Activated T-cell treated with anti-CD3 and anti-CD28 coated beads, Interleukin-2, amount 50 U/mL, for 1 hour (primary cell): ENCODE measurements around the gene SLC13A3.
"Not testable (repeated sequence)": the region's sequence is repeated elsewhere in the genome, so short reads cannot be mapped to it uniquely, and the experiment has no call there.

Experiments used
- DNase-seq: peaks from one replicate; pipeline ENCODE4 v3.0.0-alpha.2; 2020

Gene SLC13A3

GRCh38 chr20:46681032-46681854 lies 30.0 kb upstream of the SLC13A3 start:
- peak; percentile 63 for DNase-seq

DNA sequence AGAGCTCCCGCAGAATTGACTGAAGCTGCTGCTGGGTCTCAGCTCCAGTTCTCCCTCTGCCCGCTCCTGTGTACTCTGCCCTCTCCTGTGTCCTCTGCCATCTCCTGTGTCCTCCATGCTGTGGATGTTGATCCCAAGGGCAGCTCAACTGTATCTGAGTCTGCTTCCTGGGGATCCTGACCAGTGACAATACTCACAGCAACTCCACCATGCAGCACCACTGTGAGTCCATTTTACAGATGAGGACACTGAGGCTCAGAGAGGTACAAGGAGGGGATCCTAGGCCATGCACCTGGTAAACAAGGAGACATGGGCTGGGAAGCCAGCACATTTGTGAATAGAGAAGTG lies 29.4 kb upstream of the SLC13A3 start:
- DNase-seq = no peak

DNA sequence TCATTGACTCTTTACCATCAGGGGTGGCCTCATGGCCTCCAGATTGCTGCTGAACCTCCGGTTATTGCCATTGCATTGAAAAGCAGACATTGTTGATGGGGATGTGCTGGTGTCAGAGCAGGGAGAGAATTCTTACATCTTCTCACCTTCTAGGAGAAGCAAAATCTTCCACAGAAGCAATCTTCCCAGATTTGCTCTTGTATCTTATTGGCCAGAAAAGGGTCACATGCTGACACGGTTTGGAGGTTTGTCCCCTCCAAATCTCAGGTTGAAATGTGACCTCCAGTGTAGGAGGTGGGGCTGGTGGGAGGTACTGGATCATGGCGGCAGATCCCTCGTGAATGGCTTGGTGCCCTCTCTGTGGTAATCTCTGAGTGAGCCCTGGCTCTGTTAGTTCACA lies 27.3 kb upstream of the SLC13A3 start:
- DNase-seq = no peak

DNA sequence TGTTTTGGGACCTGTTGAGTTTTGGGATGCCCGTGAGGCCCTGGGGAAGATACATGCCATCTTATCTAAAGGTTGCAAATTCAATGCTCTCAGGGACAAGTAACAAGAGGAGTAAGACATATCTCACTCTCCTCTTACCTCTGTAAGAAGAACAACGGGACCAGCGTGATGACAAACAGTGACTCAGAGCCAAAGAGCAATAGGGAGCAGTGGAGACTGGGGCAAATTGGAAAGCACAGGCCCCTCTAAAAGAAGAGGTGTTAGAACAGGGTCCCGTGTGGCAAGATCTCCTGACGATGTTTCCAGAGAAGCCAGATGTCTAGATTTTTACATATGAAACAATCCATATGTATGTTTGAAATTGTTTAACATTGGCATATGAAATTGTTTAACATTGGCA lies 26.3 kb upstream of the SLC13A3 start:
- no peak for DNase-seq

DNA sequence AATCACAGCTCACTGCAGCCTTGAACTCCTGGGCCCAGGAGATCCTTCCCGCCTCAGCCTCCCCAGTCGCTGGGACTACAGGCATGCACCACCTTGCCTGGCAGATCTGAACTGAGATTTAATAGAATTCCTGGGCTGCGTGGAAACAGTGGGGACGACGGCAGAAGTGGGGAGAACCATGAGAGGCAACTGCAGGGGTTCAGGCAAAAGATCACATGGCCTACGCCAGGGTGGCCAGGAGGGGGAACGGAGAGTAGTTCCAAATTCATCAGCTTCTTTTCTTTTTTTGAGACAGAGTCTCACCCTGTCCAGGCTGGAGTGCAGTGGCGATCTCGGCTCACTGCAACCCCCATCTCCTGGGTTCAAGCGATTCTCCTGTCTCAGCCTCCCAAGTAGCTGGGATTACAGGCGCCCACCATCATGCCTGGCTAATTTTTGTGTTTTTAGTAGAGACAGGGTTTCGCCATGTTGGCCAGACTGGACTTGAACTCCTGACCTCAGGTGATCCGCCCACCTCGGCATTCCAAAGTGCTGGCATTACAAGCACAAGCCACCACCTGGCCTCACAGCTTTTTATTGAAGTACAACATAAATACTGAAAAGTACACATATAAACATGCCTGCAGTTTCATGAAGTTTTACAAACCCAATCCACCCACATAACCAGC lies 25.5 kb upstream of the SLC13A3 start:
- DNase-seq = not testable (repeated sequence)

GRCh38 chr20:46674253-46675083 lies 23.2 kb upstream of the SLC13A3 start:
- DNase-seq = no peak

DNA sequence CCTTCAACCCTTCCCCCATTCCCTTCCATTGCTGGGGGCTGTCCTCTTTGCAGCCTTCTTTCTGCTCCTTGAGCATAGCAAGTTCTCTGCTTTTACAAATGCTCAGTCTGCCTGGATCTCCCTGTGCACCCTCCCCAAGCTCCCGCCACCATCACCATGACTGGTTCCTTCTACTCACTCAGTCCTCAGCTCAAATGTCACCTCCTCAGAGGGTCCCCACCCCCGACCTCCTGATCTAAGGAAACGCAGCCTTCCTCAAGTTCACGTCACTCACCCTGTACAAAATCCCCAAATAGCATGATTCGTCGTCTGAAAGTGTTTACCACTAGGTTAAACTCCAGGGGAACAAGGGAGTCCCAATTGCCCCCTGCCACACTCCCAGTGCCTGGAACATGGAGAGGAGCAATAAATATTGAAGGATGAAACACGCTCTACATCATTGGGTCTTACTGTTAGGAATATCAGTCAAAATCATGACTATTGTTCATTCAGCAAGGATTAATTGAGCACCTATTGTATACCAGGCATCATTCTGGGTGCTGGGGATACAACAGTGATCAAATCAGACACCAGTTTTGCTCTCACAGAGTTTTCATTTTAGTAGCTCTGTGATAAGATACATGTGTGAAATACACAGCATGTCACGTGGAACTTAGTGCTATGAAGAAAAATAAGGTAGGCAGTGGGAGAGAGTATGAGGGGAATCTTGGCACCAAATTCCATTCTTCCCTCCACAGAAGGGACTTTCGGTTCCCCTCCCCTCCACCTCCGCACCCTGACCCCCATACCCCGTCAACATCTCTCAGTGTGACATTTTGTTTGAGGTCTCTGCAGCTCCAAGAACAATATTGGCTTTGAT lies 22.4 kb upstream of the SLC13A3 start:
- no peak for DNase-seq

- no peak for DNase-seq
Observed at GRCh38 chr20:46672543-46673148, 21.4 kb upstream of the SLC13A3 start.

- no peak for DNase-seq
Observed at GRCh38 chr20:46671866-46672542, 20.7 kb upstream of the SLC13A3 start.

DNA sequence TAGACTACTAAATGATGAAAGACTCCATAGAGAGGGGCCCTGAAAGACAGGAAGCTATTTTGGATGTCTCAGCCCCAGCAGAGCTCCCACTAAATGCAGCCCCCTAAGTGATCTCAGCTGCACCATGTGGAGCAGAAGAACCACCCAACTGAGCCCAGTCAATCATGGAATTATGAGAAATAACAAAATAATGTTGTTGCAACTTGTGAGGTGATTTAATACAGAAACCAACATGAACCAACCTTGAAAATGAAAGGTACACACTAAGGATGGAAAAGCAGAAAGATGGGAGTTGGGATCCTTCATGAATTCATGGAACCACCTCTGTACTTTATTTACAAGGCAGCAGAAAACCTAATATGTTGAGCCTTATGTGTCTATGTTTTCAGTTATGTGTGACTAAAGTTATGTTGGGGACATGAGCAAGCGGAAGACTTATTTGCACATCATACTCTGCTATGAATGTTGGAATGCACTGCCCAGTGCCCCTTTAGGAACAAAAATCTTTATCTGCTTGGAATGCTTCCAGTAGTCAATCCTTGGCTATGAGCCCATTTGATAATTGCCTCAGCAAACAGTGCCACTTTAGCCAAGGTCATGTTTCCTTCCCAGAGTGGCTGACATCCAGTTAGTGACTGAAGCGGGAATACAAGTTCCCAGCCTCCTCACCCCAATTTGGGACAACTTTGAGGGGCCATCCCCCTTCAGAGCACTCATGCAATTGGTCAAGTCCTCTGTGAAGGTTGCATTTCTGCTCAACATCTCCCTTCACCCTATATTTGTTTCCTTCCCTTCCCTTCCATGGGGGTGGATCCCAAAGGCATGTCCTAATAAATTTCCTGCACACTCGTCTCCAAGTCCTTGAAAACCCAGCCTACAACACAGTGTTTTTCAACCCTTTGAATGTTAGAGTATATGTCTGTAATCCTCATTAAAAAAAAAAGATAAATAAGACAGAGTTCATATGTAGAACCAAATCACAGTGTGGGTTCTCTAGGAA lies 19.6 kb upstream of the SLC13A3 start:
- DNase-seq = no peak

- no peak for DNase-seq
Observed at GRCh38 chr20:46670228-46670584, 18.9 kb upstream of the SLC13A3 start.

DNA sequence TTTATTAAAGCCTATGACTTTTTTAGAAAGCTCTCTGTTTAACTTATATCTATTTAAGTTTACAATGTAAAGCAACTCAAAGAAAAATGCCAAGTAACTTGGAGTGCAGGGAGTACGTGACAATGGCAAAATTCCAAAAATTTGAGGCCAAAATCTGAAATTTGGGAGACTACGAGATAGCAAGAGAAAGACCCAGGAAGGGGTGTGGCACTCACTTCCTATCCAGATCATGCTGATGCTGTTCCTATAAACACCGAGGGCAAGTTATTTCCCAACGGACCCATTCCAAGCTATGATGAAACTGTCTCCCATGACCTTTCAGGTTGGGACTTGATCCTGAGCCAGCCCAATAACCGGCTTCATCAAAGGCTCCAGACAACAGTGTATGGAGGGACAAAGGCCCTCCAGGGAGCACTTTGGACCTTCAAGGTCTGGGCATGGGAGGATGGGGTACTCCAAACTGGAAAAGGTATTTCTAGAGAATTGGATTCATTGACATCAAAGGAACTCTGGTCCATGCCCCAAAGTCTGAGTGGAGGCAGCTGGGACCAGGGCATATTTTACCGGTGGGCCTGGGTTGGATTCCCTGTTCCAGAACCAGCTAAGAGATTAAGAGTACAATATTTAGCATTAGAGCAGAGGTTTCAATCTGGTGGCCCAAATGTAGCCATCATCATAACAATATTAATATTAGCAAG lies 15.7 kb upstream of the SLC13A3 start:
- DNase-seq = no peak

- DNase-seq = no peak
Observed at GRCh38 chr20:46666306-46666705, 15.0 kb upstream of the SLC13A3 start.

GRCh38 chr20:46665602-46666001 lies 14.3 kb upstream of the SLC13A3 start:
- DNase-seq = no peak

DNA sequence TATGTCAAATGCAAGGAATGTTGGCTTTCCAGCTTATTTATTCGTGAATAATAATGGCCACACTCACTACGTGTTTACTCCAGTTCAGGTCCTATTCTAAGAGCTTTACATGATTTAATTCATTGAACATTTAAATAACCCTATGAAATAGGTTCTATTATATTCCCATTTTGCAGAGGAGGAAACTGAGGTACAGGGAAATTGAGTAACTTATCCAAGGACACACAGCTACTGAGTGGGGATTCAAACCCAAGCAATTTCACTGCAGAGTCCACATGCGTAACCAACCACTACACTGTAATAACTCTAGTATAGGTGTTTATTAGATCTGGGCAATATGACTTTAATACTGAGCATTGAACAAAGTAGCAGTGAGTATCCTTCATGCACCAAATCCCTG lies 12.3 kb upstream of the SLC13A3 start:
- no peak for DNase-seq

DNA sequence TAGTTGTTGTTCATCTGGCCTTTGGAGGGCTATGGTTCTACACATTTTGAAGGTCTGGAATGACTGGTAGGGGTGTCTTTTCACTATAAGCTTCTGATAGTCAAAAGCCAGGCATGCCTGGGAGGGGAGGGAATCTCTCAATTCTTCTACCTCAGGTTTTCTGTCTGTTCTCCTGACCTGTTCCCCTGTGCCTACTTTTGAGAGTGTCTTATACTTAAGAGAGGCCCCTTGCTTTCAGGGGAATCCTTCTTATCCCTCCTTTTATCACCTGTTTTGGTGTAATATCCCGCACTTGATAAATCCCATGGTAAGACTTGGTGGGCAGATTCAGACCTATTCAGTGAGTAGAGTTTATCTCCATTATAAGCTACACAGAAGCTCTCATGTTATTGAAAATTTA lies 10.4 kb upstream of the SLC13A3 start:
- DNase-seq = no peak

- no peak for DNase-seq
Observed at GRCh38 chr20:46660487-46660886, 9.2 kb upstream of the SLC13A3 start.

GRCh38 chr20:46657618-46658017 lies 6.4 kb upstream of the SLC13A3 start:
- DNase-seq = no peak

- DNase-seq = no peak
Observed at GRCh38 chr20:46657137-46657536, 5.9 kb upstream of the SLC13A3 start.

- DNase-seq = no peak
Observed at GRCh38 chr20:46652699-46653098, 1.4 kb upstream of the SLC13A3 start.
